ENCODE measurements around the gene B9D1. TPM values are rescaled to one million over a fixed set of nuclear protein-coding genes. Genes with fewer than 3 reads are reported as not detected.

B9D1 gene
- total and polyA plus RNA-seq, 2 of the 13 experiments (the other 11 are each of a cell fraction or from before 2014, with no cell fraction given): 27.7 to 31.1 TPM

DNA sequence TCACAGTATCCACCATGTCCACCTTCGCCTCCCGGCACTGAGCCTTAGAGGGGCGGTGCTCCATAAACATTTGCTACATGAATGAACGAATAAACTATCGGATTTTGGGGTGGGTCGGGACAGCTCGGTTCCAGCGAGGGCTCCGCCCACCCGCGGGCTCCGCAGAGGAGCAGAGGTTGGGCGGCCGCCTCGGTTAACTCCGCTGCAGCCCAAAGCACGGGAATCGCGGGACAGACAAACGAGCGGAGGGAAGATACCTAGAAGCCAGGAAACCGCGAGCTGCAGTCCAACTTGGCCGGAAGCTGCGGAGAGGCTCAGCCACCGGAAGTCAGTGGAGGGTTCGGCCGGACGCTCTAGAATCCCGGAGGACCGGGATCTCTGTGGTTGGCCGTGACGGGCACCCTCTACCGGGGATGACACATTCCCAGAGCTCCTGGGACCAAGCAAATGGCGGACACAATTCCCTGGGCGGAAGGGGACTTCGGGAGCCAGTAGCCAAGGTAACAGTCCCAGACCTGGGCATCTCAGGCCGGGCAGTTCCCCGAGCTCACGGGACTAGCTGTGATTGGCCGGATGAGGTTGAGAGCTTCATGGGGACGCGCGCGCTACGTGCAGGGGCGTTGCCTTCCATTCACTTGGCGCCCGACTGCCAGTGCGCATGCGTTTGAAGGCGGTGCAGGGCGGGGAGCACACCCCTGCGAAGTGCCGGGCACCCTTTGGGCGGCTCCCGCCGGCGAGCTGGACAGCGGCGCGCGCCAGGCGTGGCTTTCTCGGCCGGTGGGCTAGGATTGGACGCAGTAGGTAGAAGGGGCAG, 15.3 kb upstream of the B9D1 start (continued):
- TF ChIP-seq IKZF4 (CRISPR knock-in tag; IDR thresholded peaks at IDR 0.05; ENCODE audit: borderline replicate concordance, low read depth, not compliant biosample characterization) (peak; percentile 75), HHEX (CRISPR knock-in tag; IDR thresholded peaks at IDR 0.05) (no peak), NR3C1 (CRISPR knock-in tag; IDR thresholded peaks at IDR 0.05) (no peak), AKAP8 (CRISPR knock-in tag; IDR thresholded peaks at IDR 0.05) (no peak; the same call in 1 of the 2 replicates), SOX6 (IDR thresholded peaks at IDR 0.05) (no peak), SOX6 (CRISPR knock-in tag; IDR thresholded peaks at IDR 0.05) (peak; percentile 37; the same call in 1 of the 2 replicates), KDM5B (CRISPR knock-in tag; IDR thresholded peaks at IDR 0.05; ENCODE audit: borderline replicate concordance) (peak; percentile 71; the same call in 1 of the 2 replicates), ZNF772 (CRISPR knock-in tag; IDR thresholded peaks at IDR 0.05) (no peak), BHLHE40 (IDR thresholded peaks at IDR 0.05; ENCODE audit: low read length) (peak; percentile 62), ZSCAN12 (CRISPR knock-in tag; IDR thresholded peaks at IDR 0.05) (0 out of 2 replicates have a peak, but pooled peaks have one; percentile 58), TBX2 (CRISPR knock-in tag; IDR thresholded peaks at IDR 0.05; ENCODE audit: borderline replicate concordance) (peak; percentile 81), AGO2 (optimal IDR thresholded peaks at IDR 0.05; ENCODE audit: low read depth, low read length) (no peak), ZNF552 (CRISPR knock-in tag; IDR thresholded peaks at IDR 0.05; ENCODE audit: borderline replicate concordance) (no peak; the same call in 1 of the 2 replicates)
- TF ChIP-seq, protein P1, sequence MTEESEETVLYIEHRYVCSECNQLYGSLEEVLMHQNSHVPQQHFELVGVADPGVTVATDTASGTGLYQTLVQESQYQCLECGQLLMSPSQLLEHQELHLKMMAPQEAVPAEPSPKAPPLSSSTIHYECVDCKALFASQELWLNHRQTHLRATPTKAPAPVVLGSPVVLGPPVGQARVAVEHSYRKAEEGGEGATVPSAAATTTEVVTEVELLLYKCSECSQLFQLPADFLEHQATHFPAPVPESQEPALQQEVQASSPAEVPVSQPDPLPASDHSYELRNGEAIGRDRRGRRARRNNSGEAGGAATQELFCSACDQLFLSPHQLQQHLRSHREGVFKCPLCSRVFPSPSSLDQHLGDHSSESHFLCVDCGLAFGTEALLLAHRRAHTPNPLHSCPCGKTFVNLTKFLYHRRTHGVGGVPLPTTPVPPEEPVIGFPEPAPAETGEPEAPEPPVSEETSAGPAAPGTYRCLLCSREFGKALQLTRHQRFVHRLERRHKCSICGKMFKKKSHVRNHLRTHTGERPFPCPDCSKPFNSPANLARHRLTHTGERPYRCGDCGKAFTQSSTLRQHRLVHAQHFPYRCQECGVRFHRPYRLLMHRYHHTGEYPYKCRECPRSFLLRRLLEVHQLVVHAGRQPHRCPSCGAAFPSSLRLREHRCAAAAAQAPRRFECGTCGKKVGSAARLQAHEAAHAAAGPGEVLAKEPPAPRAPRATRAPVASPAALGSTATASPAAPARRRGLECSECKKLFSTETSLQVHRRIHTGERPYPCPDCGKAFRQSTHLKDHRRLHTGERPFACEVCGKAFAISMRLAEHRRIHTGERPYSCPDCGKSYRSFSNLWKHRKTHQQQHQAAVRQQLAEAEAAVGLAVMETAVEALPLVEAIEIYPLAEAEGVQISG (CRISPR knock-in tag; IDR thresholded peaks at IDR 0.05): peak; percentile 100
- TF ChIP-seq, protein P2, sequence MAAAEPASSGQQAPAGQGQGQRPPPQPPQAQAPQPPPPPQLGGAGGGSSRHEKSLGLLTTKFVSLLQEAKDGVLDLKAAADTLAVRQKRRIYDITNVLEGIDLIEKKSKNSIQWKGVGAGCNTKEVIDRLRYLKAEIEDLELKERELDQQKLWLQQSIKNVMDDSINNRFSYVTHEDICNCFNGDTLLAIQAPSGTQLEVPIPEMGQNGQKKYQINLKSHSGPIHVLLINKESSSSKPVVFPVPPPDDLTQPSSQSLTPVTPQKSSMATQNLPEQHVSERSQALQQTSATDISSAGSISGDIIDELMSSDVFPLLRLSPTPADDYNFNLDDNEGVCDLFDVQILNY (CRISPR knock-in tag; conservative IDR thresholded peaks at IDR 0.05): no peak
- TF ChIP-seq, protein P3, sequence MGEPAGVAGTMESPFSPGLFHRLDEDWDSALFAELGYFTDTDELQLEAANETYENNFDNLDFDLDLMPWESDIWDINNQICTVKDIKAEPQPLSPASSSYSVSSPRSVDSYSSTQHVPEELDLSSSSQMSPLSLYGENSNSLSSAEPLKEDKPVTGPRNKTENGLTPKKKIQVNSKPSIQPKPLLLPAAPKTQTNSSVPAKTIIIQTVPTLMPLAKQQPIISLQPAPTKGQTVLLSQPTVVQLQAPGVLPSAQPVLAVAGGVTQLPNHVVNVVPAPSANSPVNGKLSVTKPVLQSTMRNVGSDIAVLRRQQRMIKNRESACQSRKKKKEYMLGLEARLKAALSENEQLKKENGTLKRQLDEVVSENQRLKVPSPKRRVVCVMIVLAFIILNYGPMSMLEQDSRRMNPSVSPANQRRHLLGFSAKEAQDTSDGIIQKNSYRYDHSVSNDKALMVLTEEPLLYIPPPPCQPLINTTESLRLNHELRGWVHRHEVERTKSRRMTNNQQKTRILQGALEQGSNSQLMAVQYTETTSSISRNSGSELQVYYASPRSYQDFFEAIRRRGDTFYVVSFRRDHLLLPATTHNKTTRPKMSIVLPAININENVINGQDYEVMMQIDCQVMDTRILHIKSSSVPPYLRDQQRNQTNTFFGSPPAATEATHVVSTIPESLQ (CRISPR knock-in tag; conservative IDR thresholded peaks at IDR 0.05): no peak
- TF ChIP-seq, protein P4, sequence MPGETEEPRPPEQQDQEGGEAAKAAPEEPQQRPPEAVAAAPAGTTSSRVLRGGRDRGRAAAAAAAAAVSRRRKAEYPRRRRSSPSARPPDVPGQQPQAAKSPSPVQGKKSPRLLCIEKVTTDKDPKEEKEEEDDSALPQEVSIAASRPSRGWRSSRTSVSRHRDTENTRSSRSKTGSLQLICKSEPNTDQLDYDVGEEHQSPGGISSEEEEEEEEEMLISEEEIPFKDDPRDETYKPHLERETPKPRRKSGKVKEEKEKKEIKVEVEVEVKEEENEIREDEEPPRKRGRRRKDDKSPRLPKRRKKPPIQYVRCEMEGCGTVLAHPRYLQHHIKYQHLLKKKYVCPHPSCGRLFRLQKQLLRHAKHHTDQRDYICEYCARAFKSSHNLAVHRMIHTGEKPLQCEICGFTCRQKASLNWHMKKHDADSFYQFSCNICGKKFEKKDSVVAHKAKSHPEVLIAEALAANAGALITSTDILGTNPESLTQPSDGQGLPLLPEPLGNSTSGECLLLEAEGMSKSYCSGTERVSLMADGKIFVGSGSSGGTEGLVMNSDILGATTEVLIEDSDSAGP (CRISPR knock-in tag; IDR thresholded peaks at IDR 0.05; ENCODE audit: borderline replicate concordance): peak; percentile 84; the same call in 1 of the 2 replicates
- TF ChIP-seq, protein P5, sequence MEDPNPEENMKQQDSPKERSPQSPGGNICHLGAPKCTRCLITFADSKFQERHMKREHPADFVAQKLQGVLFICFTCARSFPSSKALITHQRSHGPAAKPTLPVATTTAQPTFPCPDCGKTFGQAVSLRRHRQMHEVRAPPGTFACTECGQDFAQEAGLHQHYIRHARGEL (CRISPR knock-in tag; IDR thresholded peaks at IDR 0.05): no peak
- TF ChIP-seq, protein P6, sequence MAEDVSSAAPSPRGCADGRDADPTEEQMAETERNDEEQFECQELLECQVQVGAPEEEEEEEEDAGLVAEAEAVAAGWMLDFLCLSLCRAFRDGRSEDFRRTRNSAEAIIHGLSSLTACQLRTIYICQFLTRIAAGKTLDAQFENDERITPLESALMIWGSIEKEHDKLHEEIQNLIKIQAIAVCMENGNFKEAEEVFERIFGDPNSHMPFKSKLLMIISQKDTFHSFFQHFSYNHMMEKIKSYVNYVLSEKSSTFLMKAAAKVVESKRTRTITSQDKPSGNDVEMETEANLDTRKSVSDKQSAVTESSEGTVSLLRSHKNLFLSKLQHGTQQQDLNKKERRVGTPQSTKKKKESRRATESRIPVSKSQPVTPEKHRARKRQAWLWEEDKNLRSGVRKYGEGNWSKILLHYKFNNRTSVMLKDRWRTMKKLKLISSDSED (CRISPR knock-in tag; IDR thresholded peaks at IDR 0.05): no peak
